Natural killer cell (primary cell): ENCODE results near the gene VILL. TPM values are rescaled to one million over a fixed set of nuclear protein-coding genes. Genes with fewer than 3 reads are reported as not detected.
A peak's percentile ranks its signal among the peaks of the same experiment; 100 is the strongest.

Experiments
- ATAC-seq, 3 donors: fragments of 150-1000 bp in 2 of 3; fragments of 200-7000 bp in 1 of 3; cut with Tn5 transposase; 1 replicate in 1 of 3; 2 replicates in 2 of 3; pipeline ENCODE4 v1.10.0; 2021; ENCODE audit warnings: mild to moderate bottlenecking in 2 of 3, moderate library complexity in 2 of 3
- DNase-seq, 2 donors: peaks; one replicate each; pipeline versions ENCODE4 v3.0.0 to v3.0.0-alpha.2; 2013 to 2021; ENCODE audit warnings: mixed read lengths in 1 of 2
- H3K27ac ChIP-seq: one replicate; pipeline ENCODE4 v1.5.1; 2013; ENCODE audit warnings: mild to moderate bottlenecking, low read length
- H3K27me3 ChIP-seq: one replicate; pipeline ENCODE4 v1.6.1; 2013; ENCODE audit warnings: low read length; ENCODE audit not compliant: control insufficient read depth, insufficient read depth
- H3K36me3 ChIP-seq: one replicate; pipeline ENCODE4 v1.6.1; 2013; ENCODE audit warnings: low read length; ENCODE audit not compliant: control insufficient read depth, insufficient read depth
- H3K4me1 ChIP-seq: one replicate; pipeline ENCODE4 v1.6.1; 2013; ENCODE audit warnings: low read length; ENCODE audit not compliant: control insufficient read depth, insufficient read depth
- H3K4me3 ChIP-seq: one replicate; pipeline ENCODE4 v1.5.1; 2013; ENCODE audit warnings: low read length
- H3K9me3 ChIP-seq: one replicate; pipeline ENCODE4 v1.6.1; 2013; ENCODE audit warnings: low read length; ENCODE audit not compliant: control insufficient read depth, insufficient read depth
- H3K27ac Mint-ChIP-seq, 2 donors: one replicate each; pipeline ENCODE4 v1.8.0; 2022; ENCODE audit warnings: mild to moderate bottlenecking in 2 of 2, mixed read lengths in 2 of 2, moderate library complexity in 1 of 2
- H3K27me3 Mint-ChIP-seq, 2 donors: one replicate each; pipeline ENCODE4 v1.8.0; 2022; ENCODE audit warnings: low read depth in 2 of 2, mixed read lengths in 2 of 2
- H3K36me3 Mint-ChIP-seq: one replicate; pipeline ENCODE4 v1.8.0; 2022; ENCODE audit warnings: mixed read lengths
- H3K4me1 Mint-ChIP-seq, 2 donors: one replicate each; pipeline ENCODE4 v1.8.0; 2022; ENCODE audit warnings: mixed read lengths in 2 of 2
- H3K4me3 Mint-ChIP-seq: one replicate; pipeline ENCODE4 v1.8.0; 2022; ENCODE audit warnings: mild to moderate bottlenecking, moderate library complexity, mixed read lengths
- H3K9me3 Mint-ChIP-seq, 2 donors: one replicate each; pipeline ENCODE4 v1.8.0; 2022; ENCODE audit warnings: mixed read lengths in 2 of 2
- WGBS: methylation state at CpG from one replicate; pipeline ENCODE4 v1.1.7; 2013; ENCODE audit warnings: missing lambda C conversion rate; ENCODE audit not compliant: insufficient coverage; 5-methylcytosine and 5-hydroxymethylcytosine counted together
- intact Hi-C: fragments of 100-400 bp; cut with micrococcal nuclease; formaldehyde crosslinking; loops from one replicate; pipeline ENCODE4 v1.14.2; 2022
- total RNA-seq, 4 donors: library from RNA; stranded (reverse); fragments of 120-200 nt in 1 of 4; gene quantifications; one replicate each; pipeline versions ENCODE4 v1.2.3 to v1.2.4, GENCODE V29; 2013 to 2022
- TF ChIP-seq, protein P1 (sequence below): fragments of 200-600 bp; IDR thresholded peaks from one replicate; pipeline ENCODE4 v1.8.0; 2022; ENCODE audit warnings: antibody characterized with exemption

Gene VILL
- total RNA-seq, 3 donors from 2014 or later (not counting 1 experiment from before 2014, with no cell fraction given), result 25.6 to 27.8 (median 26.9) TPM

GRCh38 chr3:38039899-38040261, 49.3 kb downstream of the VILL start:
- no peaks in the 10 kb centered on the region for H3K27me3 Mint-ChIP-seq
- Histone ChIP-seq H3K4me3 (peak overlapping the region; percentile 52), H3K4me1 (peaks cover 31% of the 10 kb centered on the region), H3K27ac (peak overlapping the region; percentile 91), H3K9me3 (no peaks in the 10 kb centered on the region), H3K27me3 (no peaks in the 10 kb centered on the region), H3K36me3 (no peaks in the 10 kb centered on the region)
- peak; percentile 60 to 81 (median 69) for ATAC-seq
- H3K36me3 Mint-ChIP-seq, result no peaks in the 10 kb centered on the region
- peaks cover 32% of the 10 kb centered on the region in 2 donors for H3K4me1 Mint-ChIP-seq
- H3K27ac Mint-ChIP-seq, result peak overlapping the region; percentile 85 to 95
- peaks cover 0 to 5% of the 10 kb centered on the region in 2 donors for H3K9me3 Mint-ChIP-seq
- DNase-seq, result peak; percentile 47 to 75
- intact Hi-C loops, result loop anchor here (1.0 to 2.0 kb wide), 4 partner anchors 36 to 125 kb away; partner anchors contain the start of gene OXSR1
- H3K4me3 Mint-ChIP-seq, result peak overlapping the region; percentile 84
- 2% methylated on average over 11 of the region's 11 CpGs for WGBS
- TF ChIP-seq, protein P1, sequence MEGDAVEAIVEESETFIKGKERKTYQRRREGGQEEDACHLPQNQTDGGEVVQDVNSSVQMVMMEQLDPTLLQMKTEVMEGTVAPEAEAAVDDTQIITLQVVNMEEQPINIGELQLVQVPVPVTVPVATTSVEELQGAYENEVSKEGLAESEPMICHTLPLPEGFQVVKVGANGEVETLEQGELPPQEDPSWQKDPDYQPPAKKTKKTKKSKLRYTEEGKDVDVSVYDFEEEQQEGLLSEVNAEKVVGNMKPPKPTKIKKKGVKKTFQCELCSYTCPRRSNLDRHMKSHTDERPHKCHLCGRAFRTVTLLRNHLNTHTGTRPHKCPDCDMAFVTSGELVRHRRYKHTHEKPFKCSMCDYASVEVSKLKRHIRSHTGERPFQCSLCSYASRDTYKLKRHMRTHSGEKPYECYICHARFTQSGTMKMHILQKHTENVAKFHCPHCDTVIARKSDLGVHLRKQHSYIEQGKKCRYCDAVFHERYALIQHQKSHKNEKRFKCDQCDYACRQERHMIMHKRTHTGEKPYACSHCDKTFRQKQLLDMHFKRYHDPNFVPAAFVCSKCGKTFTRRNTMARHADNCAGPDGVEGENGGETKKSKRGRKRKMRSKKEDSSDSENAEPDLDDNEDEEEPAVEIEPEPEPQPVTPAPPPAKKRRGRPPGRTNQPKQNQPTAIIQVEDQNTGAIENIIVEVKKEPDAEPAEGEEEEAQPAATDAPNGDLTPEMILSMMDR, result peak; percentile 45

DNA sequence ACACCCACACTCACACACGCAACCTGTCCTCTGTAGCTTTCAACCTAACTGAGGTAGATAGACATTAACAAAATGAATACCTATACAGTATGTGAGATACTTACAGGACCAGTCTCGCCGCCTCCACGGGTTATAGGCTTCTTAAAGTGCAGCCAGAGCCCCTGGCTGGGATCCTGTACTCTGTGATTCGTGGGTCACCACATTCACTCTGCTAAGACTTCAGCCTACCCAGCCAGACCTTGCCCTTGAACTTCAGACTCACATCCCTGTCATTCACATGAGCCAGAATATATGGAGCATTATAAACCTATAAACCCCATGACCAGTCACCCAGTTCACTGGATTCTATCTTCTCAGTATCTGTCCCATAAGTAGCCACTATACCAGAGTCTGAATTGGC, 49.8 kb downstream of the VILL start:
- Histone ChIP-seq H3K9me3 (no peaks in the 10 kb centered on the region), H3K4me3 (no peak overlapping the region), H3K36me3 (no peaks in the 10 kb centered on the region), H3K27me3 (no peaks in the 10 kb centered on the region), H3K4me1 (peaks cover 31% of the 10 kb centered on the region), H3K27ac (no peak overlapping the region)
- Mint-ChIP-seq H3K36me3 (no peaks in the 10 kb centered on the region), H3K4me3 (peak overlapping the region; percentile 84), H3K9me3 (peaks cover 0 to 5% of the 10 kb centered on the region in 2 donors), H3K4me1 (peaks cover 32% of the 10 kb centered on the region in 2 donors), H3K27me3 (no peaks in the 10 kb centered on the region), H3K27ac (peak overlapping the region; percentile 85 to 95)
- TF ChIP-seq, protein P1, result no peak
- DNase-seq (no peak), ATAC-seq (no peak)
- intact Hi-C loops, result loop anchor here (1.0 kb wide), 2 partner anchors 36 to 66 kb away; no protein-coding TSS in a partner anchor
- WGBS, result 89% methylated on average over 5 of the region's 5 CpGs

DNA sequence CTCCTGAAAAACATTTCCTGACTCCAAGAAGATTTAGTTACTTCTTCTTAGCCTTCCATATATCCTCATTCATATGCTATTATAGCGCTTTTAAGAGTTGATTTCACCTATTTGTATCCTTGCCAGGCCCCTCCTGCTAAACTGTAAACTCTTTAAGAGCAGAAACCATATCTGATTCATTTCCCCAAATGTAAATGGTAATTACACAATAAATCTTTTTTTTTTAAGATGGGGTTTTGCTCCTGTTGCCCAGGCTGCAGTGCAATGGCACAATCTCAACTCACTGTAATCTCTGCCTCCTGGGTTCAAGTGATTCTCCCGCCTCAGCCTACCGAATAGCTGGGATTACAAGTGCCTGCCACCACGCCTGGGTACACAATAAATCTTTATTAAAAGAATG, 52.9 kb downstream of the VILL start:
- H3K27ac ChIP-seq, result no peak overlapping the region
- no peaks in the 10 kb centered on the region for H3K9me3 ChIP-seq
- no peaks in the 10 kb centered on the region for H3K27me3 Mint-ChIP-seq
- WGBS, result 87% methylated on average over 4 of the region's 4 CpGs
- TF ChIP-seq, protein P1, result no peak
- no peak overlapping the region for H3K4me3 ChIP-seq
- DNase-seq (no peak), ATAC-seq (no peak)
- H3K36me3 Mint-ChIP-seq, result peaks cover 7% of the 10 kb centered on the region
- no peaks in the 10 kb centered on the region for H3K36me3 ChIP-seq
- no peak overlapping the region for H3K4me3 Mint-ChIP-seq
- no peaks in the 10 kb centered on the region for H3K27me3 ChIP-seq
- H3K27ac Mint-ChIP-seq, result no peak overlapping the region
- intact Hi-C loops, result no loop called here
- H3K4me1 ChIP-seq, result peaks cover 21% of the 10 kb centered on the region
- H3K9me3 Mint-ChIP-seq, result peaks cover 0 to 3% of the 10 kb centered on the region in 2 donors
- peaks cover 21% of the 10 kb centered on the region in 2 donors for H3K4me1 Mint-ChIP-seq

DNA sequence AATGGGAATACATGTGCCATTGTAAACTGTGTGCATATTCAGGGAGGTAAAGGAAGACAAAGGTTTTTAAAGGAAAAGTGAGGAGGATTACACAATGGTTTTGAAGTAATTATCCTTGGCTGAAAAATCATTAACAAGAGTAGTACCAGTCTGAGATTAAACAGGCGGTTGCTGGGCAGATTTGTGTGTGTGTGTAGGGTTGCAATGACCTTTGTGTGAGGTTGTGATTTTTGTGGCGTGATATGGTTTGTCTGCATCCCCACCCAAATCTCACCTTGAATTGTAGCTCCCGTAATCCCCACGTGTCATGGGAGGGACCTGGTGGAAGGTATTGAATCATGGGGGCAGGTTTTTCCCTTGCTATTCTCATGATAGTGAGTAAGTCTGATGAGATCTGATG, 55.4 kb downstream of the VILL start:
- TF ChIP-seq, protein P1, result no peak
- Histone ChIP-seq H3K27me3 (no peaks in the 10 kb centered on the region), H3K36me3 (no peaks in the 10 kb centered on the region), H3K27ac (no peak overlapping the region), H3K4me3 (no peak overlapping the region), H3K4me1 (no peaks in the 10 kb centered on the region), H3K9me3 (no peaks in the 10 kb centered on the region)
- intact Hi-C loops, result no loop called here
- WGBS, result 100% methylated on average over 2 of the region's 4 CpGs
- Mint-ChIP-seq H3K4me3 (no peak overlapping the region), H3K9me3 (no peaks in the 10 kb centered on the region), H3K27ac (no peak overlapping the region), H3K4me1 (no peaks in the 10 kb centered on the region), H3K27me3 (no peaks in the 10 kb centered on the region), H3K36me3 (peaks cover 7% of the 10 kb centered on the region)
- ATAC-seq (no peak), DNase-seq (no peak)
